OCI-LY3 (cell line): ENCODE measurements around the gene GPR21.

Experiments used
- CTCF ChIP-seq: fragments of 200-600, 300-600 bp; sonication (generic); IDR thresholded peaks from 2 replicates; pipeline ENCODE4 v1.5.1; 2014; ENCODE audit warnings: antibody characterized with exemption, low read length, low read depth
- EZH2phosphoT487 ChIP-seq: fragments of 200-600 bp; shearing (Covaris generic); IDR thresholded peaks from 2 replicates; pipeline ENCODE4 v1.6.1; 2018; ENCODE audit warnings: antibody characterized with exemption, mixed run types, low read depth

DNA sequence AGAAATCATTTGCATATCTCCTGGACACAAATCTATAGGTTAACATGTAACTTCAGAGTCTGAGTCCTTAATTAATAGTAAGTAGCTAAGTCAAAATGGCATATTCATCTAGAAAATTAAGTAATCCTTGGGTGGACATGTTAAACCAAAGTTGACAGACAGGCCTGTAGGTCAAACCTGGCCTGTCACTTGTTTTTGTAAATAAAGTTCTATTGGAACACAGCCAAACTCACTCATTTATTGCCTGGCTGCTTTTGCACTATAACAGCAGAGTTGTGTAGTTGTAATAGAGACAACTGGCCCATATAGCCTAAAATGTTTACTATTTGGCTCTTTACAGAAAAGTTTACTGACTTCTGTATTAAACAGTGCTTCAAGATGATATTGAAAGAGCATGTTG lies 24.6 kb upstream of the GPR21 start:
- no peak for TF ChIP-seq CTCF
- no peak for TF ChIP-seq EZH2phosphoT487
